ENCODE results near the gene LRRC43.
A peak's percentile ranks its signal among the peaks of the same experiment; 100 is the strongest.

The LRRC43 gene

GRCh38 chr12:122250047-122250446 is 67.1 kb downstream of the LRRC43 start:
- no peaks in the 10 kb centered on the region for H3K79me2 ChIP-seq (ENCODE audit: control insufficient read depth, insufficient read depth, low read length)
- H3K27ac ChIP-seq (ENCODE audit: low read depth, low read length): no peak overlapping the region

GRCh38 chr12:122250536-122250935 is 67.6 kb downstream of the LRRC43 start:
- H3K27me3 ChIP-seq (ENCODE audit: insufficient read depth, low read length, poor library complexity): no peaks in the 10 kb centered on the region
- H3K56ac ChIP-seq (ENCODE audit: low read length): no peak overlapping the region
- no peak overlapping the region for H3K4me3 ChIP-seq (ENCODE audit: low read length)
- H3K18ac ChIP-seq (ENCODE audit: low read length): no peak overlapping the region
- no peaks in the 10 kb centered on the region for H3K79me1 ChIP-seq (ENCODE audit: low read length)
- H3K27ac ChIP-seq (ENCODE audit: low read depth, low read length): no peak overlapping the region
- no peak overlapping the region for H3K23ac ChIP-seq (ENCODE audit: low read length)
- no peak overlapping the region for H3K9ac ChIP-seq (ENCODE audit: low read length)
- no peak overlapping the region for H2BK5ac ChIP-seq (ENCODE audit: low read length)
- no peak overlapping the region for H2BK120ac ChIP-seq (ENCODE audit: low read depth, low read length)
- no peak overlapping the region for H4K5ac ChIP-seq (ENCODE audit: low read length)
- no peaks in the 10 kb centered on the region for H3K36me3 ChIP-seq (ENCODE audit: control insufficient read depth, insufficient read depth, low read length)
- no peaks in the 10 kb centered on the region for H3K4me1 ChIP-seq (ENCODE audit: control insufficient read depth, low read depth, low read length)
- H4K8ac ChIP-seq (ENCODE audit: low read depth, low read length): no peak overlapping the region
- no peak overlapping the region for H3K4me2 ChIP-seq (ENCODE audit: low read length)
- no peak overlapping the region for H3K4ac ChIP-seq (ENCODE audit: low read depth, low read length)
- WGBS (ENCODE audit: extremely low coverage, insufficient coverage, low lambda C conversion rate): no CpG with 5 or more reads among the region's 8 CpGs
- H2BK15ac ChIP-seq (replicated peaks; ENCODE audit: low read depth): no peak overlapping the region
- no peak overlapping the region for H2AK5ac ChIP-seq (ENCODE audit: low read length)
- DNase-seq: no peak
- H3K79me2 ChIP-seq (ENCODE audit: control insufficient read depth, insufficient read depth, low read length): no peaks in the 10 kb centered on the region

More at GRCh38 chr12:122250047-122250446, 67.1 kb downstream of the LRRC43 start:
- Histone ChIP-seq H2BK15ac (replicated peaks; ENCODE audit: low read depth) (no peak overlapping the region), H3K79me1 (ENCODE audit: low read length) (no peaks in the 10 kb centered on the region), H3K4me3 (ENCODE audit: low read length) (no peak overlapping the region), H3K27me3 (ENCODE audit: insufficient read depth, low read length, poor library complexity) (no peaks in the 10 kb centered on the region), H4K5ac (ENCODE audit: low read length) (no peak overlapping the region), H3K4me1 (ENCODE audit: control insufficient read depth, low read depth, low read length) (no peaks in the 10 kb centered on the region), H3K36me3 (ENCODE audit: control insufficient read depth, insufficient read depth, low read length) (no peaks in the 10 kb centered on the region), H3K23ac (ENCODE audit: low read length) (no peak overlapping the region), H3K4me2 (ENCODE audit: low read length) (no peak overlapping the region), H3K4ac (ENCODE audit: low read depth, low read length) (no peak overlapping the region), H3K56ac (ENCODE audit: low read length) (no peak overlapping the region), H2AK5ac (ENCODE audit: low read length) (no peak overlapping the region), H3K9ac (ENCODE audit: low read length) (no peak overlapping the region), H2BK120ac (ENCODE audit: low read depth, low read length) (no peak overlapping the region), H2BK5ac (ENCODE audit: low read length) (no peak overlapping the region), H3K18ac (ENCODE audit: low read length) (no peak overlapping the region), H4K8ac (ENCODE audit: low read depth, low read length) (no peak overlapping the region)
- DNase-seq: no peak
- no CpG with 5 or more reads among the region's 6 CpGs for WGBS (ENCODE audit: extremely low coverage, insufficient coverage, low lambda C conversion rate)

Small RNA genes lying within 50 kb of the gene (small RNA-seq; reads per million reads assigned to genes)
- gene DIABLO (ENCODE audit: insufficient read depth): 2.3 reads per million, percentile 28 among the genes with 10 or more reads in this experiment

All from mesendoderm (in vitro differentiated cells).